Erythroblast (primary cell): Measurements from ENCODE around the gene GABRG3.

Experiments
- GATA1 ChIP-seq: IDR thresholded peaks from 2 replicates; pipeline ENCODE4 v1.6.1; 2011; ENCODE audit warnings: low read depth, mild to moderate bottlenecking, control low read depth, low read length, moderate library complexity
- POLR2A ChIP-seq: IDR thresholded peaks from 2 replicates; pipeline ENCODE4 v1.6.1; 2011; ENCODE audit warnings: mild to moderate bottlenecking, low read length

DNA sequence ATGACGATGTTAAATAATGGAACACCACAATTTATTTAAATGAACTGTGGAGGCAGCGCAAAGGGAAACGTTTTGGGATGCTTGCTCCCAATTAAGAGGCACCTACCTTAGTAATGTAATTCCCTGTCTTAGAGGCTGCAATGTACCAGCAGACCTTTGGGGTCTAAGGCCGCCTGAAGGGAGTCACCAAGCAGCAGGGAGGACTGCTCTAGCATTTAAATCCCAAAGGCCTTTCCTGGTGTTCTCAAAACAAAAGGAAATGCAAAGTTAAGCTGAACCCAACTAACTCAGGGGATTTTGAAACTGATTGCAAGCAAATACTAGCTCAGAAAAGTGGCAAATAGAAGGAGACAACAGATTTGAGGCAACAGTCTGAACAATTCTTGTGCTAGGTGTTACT, 510.8 kb downstream of the GABRG3 start:
- TF ChIP-seq POLR2A (no peak), GATA1 (no peak)
